ENCODE results near the gene GTPBP4. TPM values are rescaled to one million over a fixed set of nuclear protein-coding genes. Genes with fewer than 3 reads are reported as not detected.

The GTPBP4 gene
- total and polyA plus RNA-seq, 9 of the 15 experiments (the other 6 are each of a cell fraction or from before 2014, with no cell fraction given), result 79.0 to 155 (median 128) TPM

GRCh38 chr10:1036341-1036791 lies 48.1 kb downstream of the GTPBP4 start (continued):
- no peak for TF ChIP-seq NRF1 (conservative IDR thresholded peaks at IDR 0.05 in 1 of 2, IDR thresholded peaks at IDR 0.05 in 1 of 2)
- no peak for TF ChIP-seq E2F8 (IDR thresholded peaks at IDR 0.05; ENCODE audit: low read depth, partially characterized antibody)
- TF ChIP-seq EP300 (IDR thresholded peaks at IDR 0.05; ENCODE audit: low read length), result no peak

- H3K9ac ChIP-seq (ENCODE audit: insufficient read depth in 1 of 2, low read depth in 2 of 2, low read length in 2 of 2), result no peak overlapping the region
- POLR2A ChIA-PET, result interaction anchor here (0.6 to 3.4 kb wide), 10 partner anchors 8 to 210 kb away, joined by 4 to 25 read pairs (median 7); partner anchors contain the start of genes IDI1, IDI2 and WDR37
- intact Hi-C loops (cut with micrococcal nuclease), result no loop called here
- no peaks in the 10 kb centered on the region for H3K79me2 ChIP-seq (ENCODE audit: control insufficient read depth, insufficient read depth, low read length)
- no peaks in the 10 kb centered on the region; the same call in 1 of the 2 replicates for H4K20me1 ChIP-seq (replicated peaks; ENCODE audit: control insufficient read depth, insufficient read depth, low read length)
- H3K27ac ChIP-seq (ENCODE audit: extremely low read depth, low read depth, low read length), result no peak overlapping the region
- peak; percentile 39 for ATAC-seq
- 81% methylated on average over 11 of the region's 11 CpGs for WGBS (ENCODE audit: insufficient coverage, low coverage, missing lambda C conversion rate)
- H3K4me1 ChIP-seq (replicated peaks in 1 of 2; ENCODE audit: control insufficient read depth in 2 of 2, insufficient read depth in 2 of 2, low read length in 2 of 2), result peaks cover 2 to 3% of the 10 kb centered on the region in 2 experiments; a peak in 2 of 5 replicates
- peaks cover 38% of the 10 kb centered on the region for H3K36me3 ChIP-seq (ENCODE audit: control insufficient read depth, insufficient read depth, low read length)
- no peak for FAIRE-seq
- DNase-seq (ENCODE audit: extremely low read depth in 1 of 4, low spot score in 3 of 4), result no peak
- H3K9me1 ChIP-seq (ENCODE audit: control insufficient read depth, insufficient read depth, low read length), result no peaks in the 10 kb centered on the region
- H3K27me3 ChIP-seq (ENCODE audit: control insufficient read depth in 2 of 2, insufficient read depth in 2 of 2, low read length in 2 of 2), result no peaks in the 10 kb centered on the region
- no peak overlapping the region for H3K4me3 ChIP-seq
- no peak overlapping the region for H2AFZ ChIP-seq (ENCODE audit: low read depth, low read length)
- CTCF ChIA-PET (ENCODE audit: low intra/inter-chr PET ratio), result no interaction called here
- H3K4me2 ChIP-seq (ENCODE audit: insufficient read depth, low read length), result no peak overlapping the region
- H3K9me3 ChIP-seq (replicated peaks; ENCODE audit: control insufficient read depth, insufficient read depth, low read depth, low read length), result no peaks in the 10 kb centered on the region
- no TSS peak for BruUV-seq (replicated peaks)
- in situ Hi-C loops (cut with MboI), result no loop called here
- TF ChIP-seq ATF2 (CRISPR knock-in tag; IDR thresholded peaks at IDR 0.05) (no peak), ZNF668 (CRISPR knock-in tag; IDR thresholded peaks at IDR 0.05) (no peak), SMARCA4 (IDR thresholded peaks at IDR 0.05) (no peak), ETS1 (conservative IDR thresholded peaks at IDR 0.05; ENCODE audit: control insufficient read depth, low read depth, low read length) (no peak), CTBP1 (IDR thresholded peaks at IDR 0.05; ENCODE audit: borderline replicate concordance) (no peak), L3MBTL2 (IDR thresholded peaks at IDR 0.05) (no peak), COPS2 (conservative IDR thresholded peaks at IDR 0.05) (no peak), TSHZ1 (CRISPR knock-in tag; IDR thresholded peaks at IDR 0.05) (no peak), CAMTA2 (CRISPR knock-in tag; conservative IDR thresholded peaks at IDR 0.05) (no peak)
Measured at GRCh38 chr10:1037098-1037497, 48.9 kb downstream of the GTPBP4 start.

All from K562 (cell line).